GM18951 (cell line): ENCODE measurements around the gene MRPS6.

ENCODE experiments used
- POLR2A ChIP-seq: IDR thresholded peaks from 4 replicates; pipeline ENCODE4 v1.6.1; 2011; ENCODE audit warnings: mild to moderate bottlenecking; ENCODE audit not compliant: insufficient read length, insufficient read depth; ENCODE audit errors: extremely low read depth
- in situ Hi-C: fragments of 300-500 bp; cut with MboI; formaldehyde crosslinking; loops from one replicate; pipeline ENCODE4 v1.12.0; 2022; ENCODE audit warnings: low sequenced_read_pairs, mixed read lengths, inconsistent platforms; ENCODE audit not compliant: unreplicated experiment

MRPS6 gene

DNA sequence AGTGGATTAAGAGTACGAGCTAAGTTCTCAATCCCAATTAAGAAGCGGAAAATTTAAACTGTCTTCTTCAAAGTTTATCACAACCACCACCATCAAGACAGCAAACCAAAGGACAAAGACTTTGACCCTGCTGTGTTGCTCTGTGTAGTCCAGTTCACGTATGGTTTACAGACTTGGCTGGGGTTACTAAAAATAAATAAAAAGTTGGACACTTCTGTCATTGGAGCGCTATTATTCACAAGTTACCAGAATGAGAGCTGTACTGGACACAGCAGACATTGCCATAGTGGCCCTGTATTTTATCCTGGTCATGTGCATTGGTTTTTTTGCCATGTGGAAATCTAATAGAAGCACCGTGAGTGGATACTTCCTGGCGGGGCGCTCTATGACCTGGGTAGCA is 21.6 kb downstream of the MRPS6 start:
- no peak for TF ChIP-seq POLR2A
- in situ Hi-C loops: no loop called here

DNA sequence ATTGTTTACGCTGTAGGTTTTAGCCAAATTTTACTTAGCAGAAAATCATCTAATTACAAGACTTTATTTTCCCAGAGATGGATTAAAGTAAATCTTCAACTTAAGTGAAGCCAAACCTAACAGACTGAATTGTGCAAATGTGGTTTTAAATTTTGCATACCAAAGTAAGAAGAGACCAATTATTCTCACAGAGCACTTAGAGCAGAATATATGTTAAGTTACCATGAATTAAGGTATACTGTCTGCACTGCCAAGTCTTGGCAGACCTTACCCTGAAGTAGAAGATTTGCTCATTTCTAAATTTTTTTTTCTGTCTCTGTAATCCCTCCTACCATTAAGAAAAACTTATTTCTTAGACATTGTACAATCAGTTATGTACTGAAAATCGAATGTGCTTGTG is 24.1 kb downstream of the MRPS6 start:
- TF ChIP-seq POLR2A: no peak
- in situ Hi-C loops: no loop called here

DNA sequence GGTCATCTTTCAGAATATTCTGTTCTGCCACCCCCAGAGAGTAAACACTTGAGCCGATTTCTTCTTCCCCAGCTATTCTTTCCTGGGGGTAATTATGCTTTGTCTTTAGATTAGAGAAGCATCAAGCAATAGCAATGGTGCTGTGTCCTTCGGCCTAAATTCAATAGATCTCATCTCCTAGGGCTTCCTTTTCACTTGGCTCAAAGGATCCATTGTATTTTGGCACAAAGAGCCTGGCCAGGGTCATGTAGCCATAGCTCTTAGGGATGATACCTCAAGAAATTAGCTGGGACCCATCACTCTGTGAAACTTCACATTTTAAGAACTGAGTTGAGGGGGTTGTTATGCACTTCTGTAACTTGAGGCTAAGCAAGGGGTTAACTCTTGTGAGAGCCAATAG is 27.0 kb downstream of the MRPS6 start:
- in situ Hi-C loops: no loop called here

DNA sequence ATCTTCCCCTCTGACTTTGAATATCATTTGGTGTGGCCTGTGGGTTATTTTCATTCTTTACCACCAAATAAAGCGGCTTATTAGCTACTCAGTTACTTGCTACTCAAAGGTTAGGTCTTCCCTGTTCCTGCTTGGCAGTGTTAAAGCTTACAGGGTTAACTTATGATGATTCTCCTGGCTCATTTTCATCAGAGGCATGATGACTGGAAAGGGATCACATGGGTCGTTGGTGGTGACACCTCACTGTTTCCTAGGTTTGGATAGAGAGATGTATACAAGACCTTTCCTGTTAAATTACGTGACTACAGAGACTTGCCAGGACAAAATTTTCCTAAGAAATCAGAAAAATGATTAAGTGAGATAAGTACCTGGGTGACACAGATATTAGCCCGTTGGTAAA is 27.4 kb downstream of the MRPS6 start:
- no peak for TF ChIP-seq POLR2A
- in situ Hi-C loops: no loop called here

More for the DNA sequence above, 27.0 kb downstream of the MRPS6 start:
- no peak for TF ChIP-seq POLR2A

DNA sequence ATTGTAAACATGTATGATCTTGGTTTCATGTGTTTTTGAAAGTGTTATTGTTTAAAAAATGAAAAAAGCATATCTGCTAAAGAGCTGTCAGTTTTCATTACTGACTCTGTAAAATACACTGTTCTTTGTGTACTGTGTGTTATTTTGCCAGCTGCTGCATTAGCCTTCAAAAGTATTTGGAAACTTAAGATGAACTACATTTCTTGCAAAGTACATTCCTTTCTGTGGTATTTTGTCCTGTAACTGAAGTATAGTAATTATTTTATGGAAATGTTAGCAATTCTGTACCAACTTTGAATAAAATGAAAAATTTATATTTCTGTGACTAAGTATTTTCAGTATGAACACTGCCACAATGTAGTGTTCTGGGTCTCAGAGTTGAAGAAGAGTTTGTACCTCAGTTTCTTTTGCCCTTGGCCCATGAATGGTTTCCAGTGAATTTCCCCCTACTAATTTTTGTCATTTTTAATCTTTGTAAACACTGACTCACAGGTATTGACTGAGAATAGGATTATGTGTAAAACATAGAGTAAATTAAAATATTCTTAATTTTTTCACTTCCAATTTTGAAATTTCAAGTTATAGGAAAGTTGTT is 32.7 kb downstream of the MRPS6 start:
- in situ Hi-C loops: no loop called here
- TF ChIP-seq POLR2A: no peak

DNA sequence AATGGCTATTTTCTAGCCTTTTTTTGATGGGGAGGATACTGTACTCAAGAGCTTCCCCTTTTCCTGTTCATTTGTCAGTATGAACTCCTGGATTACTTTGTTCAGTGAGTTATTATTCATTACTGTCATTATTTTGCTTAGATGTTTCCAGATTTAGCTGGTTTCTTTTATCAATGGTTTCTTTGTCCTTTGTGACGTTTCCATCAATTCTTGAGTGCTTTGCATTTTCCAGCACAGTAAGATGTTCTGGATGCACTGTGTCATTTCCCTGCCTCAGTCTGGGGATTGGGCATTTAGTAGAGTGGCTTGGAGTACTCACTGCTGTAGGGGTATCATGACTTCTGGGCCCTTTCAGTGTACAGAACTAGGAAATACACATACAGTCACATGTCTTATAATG is 34.2 kb downstream of the MRPS6 start:
- in situ Hi-C loops: no loop called here
- no peak for TF ChIP-seq POLR2A

DNA sequence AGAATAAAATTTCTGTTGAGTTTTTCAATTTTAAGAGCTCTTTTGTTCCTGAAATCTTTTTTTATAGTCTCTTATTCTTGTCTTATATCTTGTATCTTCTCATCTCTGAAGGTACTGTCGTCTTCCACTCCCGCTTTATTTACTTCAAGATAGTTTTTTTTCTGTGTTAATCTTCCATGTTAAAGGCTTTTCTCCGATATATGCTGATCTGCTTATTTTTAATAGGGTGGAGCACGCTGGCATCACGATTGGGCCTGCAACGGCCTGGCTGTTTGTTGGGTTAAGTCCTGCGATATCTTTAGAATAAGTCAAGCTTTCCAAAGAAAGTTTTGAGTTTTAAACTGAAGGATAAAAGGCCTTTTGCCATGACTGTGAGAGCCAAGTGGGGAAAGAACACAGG is 35.7 kb downstream of the MRPS6 start:
- in situ Hi-C loops: no loop called here
- no peak for TF ChIP-seq POLR2A

DNA sequence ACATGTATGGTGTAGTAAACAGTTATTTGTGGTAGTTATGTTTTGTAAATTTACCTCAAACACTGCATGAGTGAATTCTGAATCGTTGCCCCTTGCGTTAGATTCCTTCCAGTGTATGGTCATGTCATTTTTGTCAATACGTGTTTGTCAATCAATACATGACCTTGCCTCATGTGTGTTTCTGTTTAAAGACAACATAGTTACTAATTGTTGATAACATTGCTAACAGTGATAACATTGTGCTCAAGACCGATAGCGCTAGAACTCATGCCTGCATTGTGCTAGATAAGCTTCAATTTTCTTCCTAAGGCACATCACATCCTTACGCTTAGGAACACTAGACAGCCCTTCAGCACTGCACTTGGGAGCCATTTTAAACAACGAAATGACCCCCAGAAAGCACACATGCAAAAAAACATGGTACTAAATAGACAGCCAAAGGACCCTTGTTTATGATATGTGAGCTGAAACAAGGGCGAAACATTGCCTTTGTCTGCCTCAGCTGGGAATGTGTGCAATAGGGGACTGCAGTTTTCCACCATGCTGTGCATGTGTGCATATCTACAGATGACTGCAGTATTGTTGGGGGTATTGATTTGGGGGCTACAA is 37.3 kb downstream of the MRPS6 start:
- in situ Hi-C loops: no loop called here
- TF ChIP-seq POLR2A: no peak

DNA sequence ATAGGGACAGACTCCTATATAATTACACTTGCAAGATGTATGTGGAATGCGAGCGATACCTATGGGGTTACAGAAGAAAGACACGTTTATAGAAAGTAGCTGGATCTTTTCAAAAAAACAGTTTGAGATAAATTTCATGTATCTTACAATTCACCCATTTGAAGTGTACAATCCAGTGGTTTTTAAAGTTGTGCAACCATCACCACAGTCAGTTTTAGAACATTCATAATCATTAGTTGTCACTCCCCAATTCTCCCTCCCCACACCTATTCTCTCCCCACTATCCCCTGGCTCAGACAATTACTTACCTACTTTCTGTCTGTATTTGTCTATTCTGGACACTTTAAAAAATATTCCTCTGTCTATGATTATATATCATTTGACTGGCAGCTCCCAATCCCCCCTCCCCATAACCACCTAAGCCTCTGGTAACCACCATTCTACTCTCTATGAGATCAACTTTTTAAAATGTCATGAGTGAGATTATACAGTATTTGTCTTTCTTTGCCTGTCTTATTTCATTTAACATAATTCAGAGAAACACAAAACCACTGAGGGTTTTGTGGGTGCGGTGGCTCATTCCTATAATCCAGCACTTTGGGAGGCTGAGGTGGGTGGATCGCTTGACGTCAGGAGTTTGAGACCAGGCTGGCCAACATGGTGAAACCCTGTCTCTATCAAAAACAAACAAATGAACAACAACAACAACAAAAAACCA is 39.1 kb downstream of the MRPS6 start:
- in situ Hi-C loops: no loop called here
- no peak for TF ChIP-seq POLR2A

DNA sequence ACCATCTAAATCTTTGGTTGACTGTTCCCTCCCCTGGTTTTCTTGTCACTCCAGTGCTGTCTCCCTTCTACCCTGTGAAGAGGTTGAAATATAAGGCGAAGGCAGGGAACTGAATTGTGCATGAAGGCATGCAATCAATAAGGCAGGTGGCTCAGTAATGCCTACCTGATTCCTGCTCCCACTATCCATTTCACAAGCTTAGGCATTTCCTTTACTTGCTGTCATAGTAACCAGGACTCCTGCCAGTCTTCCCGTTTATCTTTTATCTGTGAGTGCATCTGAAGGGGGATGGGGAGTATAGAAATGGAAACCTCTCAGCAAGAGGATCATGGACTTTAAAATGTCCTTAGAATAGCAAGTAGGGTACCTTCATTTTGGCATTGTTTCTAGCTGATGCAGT is 40.5 kb downstream of the MRPS6 start:
- in situ Hi-C loops: no loop called here
- TF ChIP-seq POLR2A: no peak

DNA sequence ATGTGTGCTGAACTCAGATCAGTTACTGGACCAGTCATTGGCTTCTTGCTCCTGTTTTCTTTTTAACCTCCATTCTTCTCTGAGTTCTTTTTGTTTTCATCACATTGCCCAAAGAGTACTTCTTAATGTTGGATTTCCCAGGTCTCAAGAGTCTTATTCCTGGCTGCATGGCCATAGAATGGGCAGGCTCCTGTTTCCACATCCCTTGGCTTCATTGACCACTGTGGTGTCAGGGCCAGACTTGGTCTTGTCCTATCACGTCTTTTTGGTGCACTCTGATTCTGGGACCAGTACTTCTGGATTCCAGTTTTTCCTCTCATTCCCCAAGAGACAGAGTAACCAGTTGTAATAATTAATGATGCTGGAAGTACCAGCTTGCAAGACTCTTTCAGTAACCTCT is 41.8 kb downstream of the MRPS6 start:
- no peak for TF ChIP-seq POLR2A
- in situ Hi-C loops: no loop called here

DNA sequence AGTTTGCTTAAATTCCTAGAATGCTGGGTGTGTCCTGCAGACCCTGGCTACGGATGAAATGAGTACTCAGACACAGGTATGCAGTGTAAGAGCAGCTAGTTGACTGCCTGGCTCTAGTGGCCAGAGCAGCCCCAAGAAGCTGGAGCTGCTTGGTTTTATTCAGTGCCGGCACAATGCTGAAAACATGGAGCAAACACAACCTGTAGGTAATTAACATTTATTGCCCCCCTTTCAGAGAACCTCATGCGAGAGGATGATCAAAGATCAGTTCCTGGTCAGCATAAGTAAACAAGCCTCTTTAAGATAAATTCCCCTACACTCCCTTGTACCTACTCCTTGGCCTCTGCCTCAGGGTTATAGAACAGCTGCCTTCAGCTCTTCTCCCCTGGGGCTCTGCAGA is 43.2 kb downstream of the MRPS6 start:
- in situ Hi-C loops: no loop called here
- TF ChIP-seq POLR2A: no peak

DNA sequence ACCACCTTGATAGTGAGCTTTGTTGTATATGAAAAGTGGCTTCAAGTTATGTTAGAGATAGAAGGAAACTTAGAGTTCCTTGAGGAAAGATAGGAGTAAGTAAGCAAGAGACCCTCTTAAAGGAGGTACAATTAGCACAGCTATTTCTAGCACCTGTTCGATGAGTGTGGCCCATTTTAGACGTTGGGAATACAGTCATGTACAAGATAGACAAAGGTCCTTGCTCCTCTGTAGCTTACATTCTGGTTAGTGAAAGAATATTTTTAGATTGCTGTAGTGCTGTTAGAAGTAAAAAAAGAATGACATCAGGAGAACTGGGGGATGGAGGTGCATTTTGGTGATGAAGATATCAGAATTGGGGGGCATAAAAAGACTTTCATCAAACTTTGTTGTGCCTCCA is 47.5 kb downstream of the MRPS6 start:
- TF ChIP-seq POLR2A: no peak
- in situ Hi-C loops: no loop called here

DNA sequence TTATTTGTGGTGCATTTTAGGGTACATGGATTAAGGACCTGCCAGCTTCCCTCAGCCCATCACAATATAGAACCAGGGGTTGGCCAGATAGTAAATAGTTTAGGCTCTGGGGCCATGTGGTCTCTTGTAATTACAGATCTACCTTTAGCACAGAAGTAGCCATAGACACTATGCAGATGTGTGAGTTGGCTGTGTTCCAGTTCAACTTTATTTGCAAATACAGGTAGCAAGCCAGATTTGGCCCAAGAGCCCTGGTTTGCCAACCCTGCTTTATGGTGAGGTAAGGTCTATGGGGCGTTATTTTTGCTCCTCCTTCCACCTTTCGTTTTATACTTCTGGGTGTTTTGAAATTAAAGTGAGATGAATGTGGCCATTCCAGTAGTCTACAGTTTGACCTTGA is 48.7 kb downstream of the MRPS6 start:
- TF ChIP-seq POLR2A: no peak
- in situ Hi-C loops: no loop called here

DNA sequence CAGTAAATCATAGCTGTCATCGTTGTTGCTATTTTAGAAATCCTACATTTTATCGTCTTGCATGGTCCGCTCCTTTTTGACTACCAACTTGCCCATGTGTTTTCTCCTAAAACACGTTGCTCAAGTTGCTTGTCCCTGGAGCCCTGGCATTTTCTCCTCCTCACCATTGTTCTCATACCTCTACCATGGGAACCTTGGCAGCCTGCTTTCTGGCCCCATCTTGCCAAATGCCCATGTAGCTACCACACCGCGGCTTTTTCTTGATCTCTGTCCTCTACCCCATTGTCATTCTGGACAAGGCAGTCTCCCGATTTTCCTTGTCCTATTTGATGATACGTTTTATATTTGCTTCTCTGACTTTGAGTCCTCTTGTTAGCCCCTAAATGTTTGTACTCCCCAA is 50.2 kb downstream of the MRPS6 start:
- no peak for TF ChIP-seq POLR2A
- in situ Hi-C loops: no loop called here

DNA sequence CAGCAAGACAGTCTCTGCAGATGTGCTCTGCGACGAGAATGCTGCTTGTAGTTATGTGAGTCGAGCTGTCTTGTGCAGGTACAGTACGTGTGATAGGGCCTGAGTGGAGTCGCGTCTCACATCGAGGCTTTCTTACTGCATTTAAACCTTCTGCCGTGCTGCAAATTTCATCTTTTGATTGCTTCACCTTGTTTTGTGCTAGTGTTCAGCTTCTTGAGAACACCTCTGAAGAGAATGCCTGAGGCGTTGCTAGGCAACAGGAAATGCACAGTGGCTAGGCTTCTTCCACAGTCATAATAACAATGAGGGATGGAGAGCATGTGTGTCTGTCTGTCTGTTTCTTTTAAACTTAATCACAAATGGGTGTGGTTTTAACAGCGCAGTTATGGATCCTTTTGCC is 52.9 kb downstream of the MRPS6 start:
- no peak for TF ChIP-seq POLR2A

More for the DNA sequence above, 52.9 kb downstream of the MRPS6 start:
- in situ Hi-C loops: no loop called here
